ENCODE data around the gene DNAAF6. TPM values are rescaled to one million over a fixed set of nuclear protein-coding genes. Genes with fewer than 3 reads are reported as not detected.

The DNAAF6 gene
- polyA plus RNA-seq, 1 of the 3 experiments (the other 2 are of a cell fraction): not detected

- POLR2A ChIA-PET: no interaction called here
- H3K79me2 ChIP-seq (ENCODE audit: insufficient read depth): no peaks in the 10 kb centered on the region
- CTCF ChIA-PET: no interaction called here
These were observed 21.5 kb downstream of the DNAAF6 start for GRCh38 chrX:107227780-107228485.

More at GRCh38 chrX:107227780-107228485, 21.5 kb downstream of the DNAAF6 start:
- Histone ChIP-seq H4K20me1 (ENCODE audit: insufficient read depth) (no peaks in the 10 kb centered on the region), H3K9me2 (no peaks in the 10 kb centered on the region), H3F3A (replicated peaks; ENCODE audit: insufficient read depth) (peaks cover 2% of the 10 kb centered on the region), H3K4me3 (ENCODE audit: low read depth in 2 of 2, low read length in 1 of 2) (no peak overlapping the region), H3K9ac (no peak overlapping the region), H3K4me1 (ENCODE audit: control insufficient read depth in 1 of 2, insufficient read depth in 2 of 2, low read depth in 1 of 2, low read length in 1 of 2) (no peaks in the 10 kb centered on the region; a peak in 1 of 4 replicates), H3K27ac (ENCODE audit: low read depth in 2 of 2, low read length in 1 of 2) (no peak overlapping the region), H3K27me3 (ENCODE audit: insufficient read depth) (no peaks in the 10 kb centered on the region; the same call in 1 of the 2 replicates), H3K36me3 (replicated peaks in 1 of 2; ENCODE audit: control insufficient read depth in 1 of 2, insufficient read depth in 2 of 2, low read length in 1 of 2) (no peaks in the 10 kb centered on the region), H3K4me2 (no peak overlapping the region), H3K9me3 (no peaks in the 10 kb centered on the region), H2AFZ (ENCODE audit: low read depth) (no peak overlapping the region)
- no peak for DNase-seq
- TF ChIP-seq RAD21 (IDR thresholded peaks at IDR 0.05; ENCODE audit: low read length) (no peak), REST (IDR thresholded peaks at IDR 0.05; ENCODE audit: low read depth, low read length) (no peak), MAX (IDR thresholded peaks at IDR 0.05; ENCODE audit: low read depth) (no peak), USF2 (IDR thresholded peaks at IDR 0.05; ENCODE audit: borderline replicate concordance, low read depth, low read length) (no peak), TCF12 (IDR thresholded peaks at IDR 0.05) (no peak), NRF1 (IDR thresholded peaks at IDR 0.05; ENCODE audit: low read depth, low read length) (no peak), TAF1 (IDR thresholded peaks at IDR 0.05; ENCODE audit: borderline replicate concordance, low read depth, low read length) (no peak), SMC3 (IDR thresholded peaks at IDR 0.05; ENCODE audit: low read depth, low read length) (no peak), CHD2 (IDR thresholded peaks at IDR 0.05; ENCODE audit: low read length, partially characterized antibody) (no peak), CTCF (IDR thresholded peaks at IDR 0.05) (no peak)
- 57% methylated on average over 2 of the region's 2 CpGs for WGBS (ENCODE audit: low lambda C conversion rate)

All from SK-N-SH (cell line).